ENCODE measurements around the gene MYO9B. TPM values are rescaled to one million over a fixed set of nuclear protein-coding genes. Genes with fewer than 3 reads are reported as not detected.
A peak's percentile ranks its signal among the peaks of the same experiment; 100 is the strongest.

Gene MYO9B
- total RNA-seq, 1 donor from 2014 or later: 32.4 TPM

DNA sequence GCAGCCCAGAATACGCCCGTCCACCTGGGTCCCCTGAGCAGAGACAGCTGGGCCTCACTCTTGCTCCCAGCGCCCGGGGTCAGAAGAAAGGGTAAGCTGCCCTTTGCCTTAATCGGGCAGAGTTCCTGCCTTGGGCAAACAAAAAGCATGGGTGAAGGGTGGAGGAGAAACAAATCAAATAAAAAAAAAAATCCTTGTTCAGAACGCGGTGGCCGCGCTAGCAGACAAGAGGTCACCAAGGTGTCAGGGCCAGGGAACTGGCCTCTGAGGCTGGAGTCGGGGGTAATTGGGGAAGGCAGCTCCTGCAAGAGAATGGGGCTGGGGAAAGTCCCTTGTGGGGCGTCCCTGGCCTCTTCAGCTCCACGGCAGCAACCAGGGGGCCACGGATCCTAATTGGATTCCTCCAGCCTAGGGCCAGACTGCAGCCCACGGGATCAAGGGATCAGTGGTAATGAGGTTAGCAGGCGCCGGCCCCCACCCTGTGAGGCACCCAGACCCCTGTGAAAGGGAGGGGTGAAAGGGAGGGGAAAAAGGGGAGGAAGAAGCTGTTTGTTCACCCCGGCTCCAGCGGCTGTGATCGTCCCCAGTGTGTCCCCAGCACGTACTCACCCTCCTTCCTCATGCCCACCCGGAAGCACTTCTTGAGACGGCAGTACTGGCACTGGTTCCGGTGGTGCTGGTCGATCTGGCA is 164.6 kb downstream of the MYO9B start:
- DNase-seq: no peak
- ATAC-seq (ENCODE audit: poor library complexity): no peak
- intact Hi-C loops (cut with DNase I): no loop called here

DNA sequence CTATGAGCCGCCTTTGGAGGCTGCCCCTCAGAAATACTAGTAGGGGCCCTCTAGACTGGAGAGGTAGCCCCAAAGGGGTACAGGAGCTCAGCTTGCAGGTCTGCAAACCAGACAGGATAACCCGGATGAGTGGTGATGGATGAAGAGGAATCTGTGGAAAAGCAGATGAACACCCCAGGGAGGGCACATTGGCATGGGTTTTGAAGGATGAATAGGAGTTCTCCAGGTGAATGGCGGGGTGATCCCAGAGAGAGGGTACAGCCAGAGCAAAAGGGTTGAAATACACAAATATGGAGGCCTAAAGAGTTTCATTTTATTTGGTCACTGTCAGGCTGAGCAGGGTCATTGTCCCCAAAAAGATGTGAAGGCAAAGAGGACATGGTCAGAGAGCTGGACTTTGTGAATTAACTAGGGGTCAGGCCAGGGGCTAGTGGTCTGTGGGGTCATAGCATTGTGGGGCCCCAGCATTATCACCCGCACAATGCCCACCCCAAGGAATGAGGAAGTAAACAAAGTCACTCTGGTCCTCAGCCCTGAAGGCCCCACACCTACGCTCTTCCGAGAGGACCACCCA is 165.3 kb downstream of the MYO9B start:
- intact Hi-C loops (cut with DNase I): no loop called here
- DNase-seq (no peak), ATAC-seq (ENCODE audit: poor library complexity) (no peak)

DNA sequence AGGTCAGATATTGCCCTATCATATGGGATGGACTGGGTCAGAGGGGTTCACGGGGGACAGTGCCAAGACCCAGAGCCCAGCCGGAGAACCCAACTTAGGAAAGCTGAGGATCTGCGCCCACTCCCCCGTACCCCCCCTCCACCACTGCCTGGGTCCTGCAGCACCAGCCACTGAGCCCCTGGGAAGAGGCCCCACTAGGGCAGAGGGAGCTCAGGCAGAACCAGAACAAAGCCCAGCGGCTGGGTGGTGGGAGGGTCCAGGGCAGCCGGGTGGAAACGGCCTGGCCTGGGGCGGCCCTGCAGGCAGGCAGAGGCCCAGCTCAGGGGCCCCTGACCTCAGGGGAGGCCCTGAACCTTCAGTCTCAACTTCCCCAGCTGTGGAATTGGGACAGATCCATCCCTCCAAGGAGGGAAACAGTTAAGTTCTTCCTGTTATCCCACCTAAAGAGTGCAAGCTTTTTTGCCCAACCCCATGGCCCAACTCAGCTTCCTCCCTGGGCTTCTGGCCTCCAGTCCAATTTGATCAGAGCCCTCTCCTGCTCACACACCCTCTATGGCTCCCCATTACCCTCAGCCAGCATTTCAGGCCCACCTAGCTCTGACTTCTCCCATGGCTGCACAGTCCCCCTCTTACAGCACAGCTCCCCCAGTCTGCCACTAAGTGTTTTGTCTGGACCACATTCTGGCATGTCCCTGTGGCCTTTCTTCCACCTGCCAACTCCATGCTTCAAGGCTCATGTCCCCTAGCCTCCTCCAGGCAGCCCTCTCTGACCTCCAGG is 167.0 kb downstream of the MYO9B start:
- DNase-seq (no peak), ATAC-seq (ENCODE audit: poor library complexity) (no peak)
- intact Hi-C loops (cut with DNase I): no loop called here

DNA sequence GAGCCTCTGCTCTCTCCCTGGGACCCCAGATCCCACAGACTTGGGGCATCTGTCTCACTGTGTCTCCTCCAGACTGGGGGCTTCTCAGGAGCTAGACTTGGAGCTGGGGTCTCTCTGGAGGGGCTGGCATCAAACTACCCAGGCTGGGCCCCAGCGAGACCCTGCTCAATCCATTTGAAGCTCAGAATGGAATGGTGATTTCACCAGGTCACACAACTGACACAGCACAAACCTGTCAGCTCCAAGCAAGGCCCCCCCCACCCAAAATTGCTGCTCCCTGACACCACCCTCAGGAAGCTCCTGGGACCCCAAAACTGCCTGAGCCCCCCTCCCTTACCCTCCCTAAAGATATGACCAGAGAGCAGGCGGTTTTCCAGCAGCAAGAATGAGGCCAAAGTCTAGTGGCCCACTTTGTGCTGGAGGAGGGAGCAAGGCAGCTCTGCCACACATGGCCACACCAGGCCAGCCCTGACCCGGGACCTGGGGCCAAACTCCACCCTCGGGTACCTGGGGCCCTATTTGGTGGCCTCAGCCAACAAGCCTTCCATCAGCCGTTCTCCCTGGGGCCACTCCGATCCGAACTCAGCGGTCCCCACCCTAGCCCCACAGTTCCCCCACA is 167.7 kb downstream of the MYO9B start:
- ATAC-seq (ENCODE audit: poor library complexity) (no peak), DNase-seq (no peak)
- intact Hi-C loops (cut with DNase I): no loop called here

DNA sequence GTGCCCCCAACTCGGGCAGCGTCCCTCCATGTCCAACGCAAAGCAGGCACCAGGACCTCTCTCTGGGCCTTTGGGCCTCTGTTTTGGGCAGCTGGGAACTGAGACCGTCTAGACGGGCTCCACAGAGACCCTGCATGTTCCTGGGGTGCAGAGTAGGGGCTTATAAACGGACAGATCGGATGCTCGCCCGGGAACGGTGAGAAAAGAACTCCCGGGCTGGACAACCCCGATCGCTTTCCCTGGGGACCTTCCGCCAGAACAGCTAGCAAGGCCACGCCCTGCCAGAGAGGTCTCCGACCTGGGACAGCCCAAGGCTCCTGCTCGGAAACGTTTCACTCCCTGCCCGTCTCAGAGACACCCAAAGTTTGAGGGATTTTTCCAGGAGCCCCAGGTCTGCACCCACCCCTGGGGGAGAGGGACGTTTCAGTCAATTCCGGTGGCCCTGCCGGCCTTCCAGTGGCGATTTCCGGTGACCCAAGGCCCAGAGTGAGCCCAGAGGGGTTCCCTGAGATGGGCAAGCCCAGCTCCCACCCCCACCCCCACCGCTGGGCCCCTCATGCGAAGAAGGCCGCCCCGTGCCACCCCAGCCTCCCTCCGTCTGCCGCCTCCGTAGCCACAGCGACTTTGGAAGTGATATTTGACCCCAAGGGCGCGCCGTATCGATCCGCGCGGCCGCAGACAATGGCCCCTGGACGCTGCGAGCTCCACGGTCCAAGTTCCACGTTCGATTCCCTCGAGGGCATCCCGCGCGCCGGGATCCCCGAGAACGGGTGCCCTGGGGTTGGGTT is 168.4 kb downstream of the MYO9B start:
- ATAC-seq (ENCODE audit: poor library complexity) (peak; percentile 32), DNase-seq (peak; percentile 80)
- intact Hi-C loops (cut with DNase I): no loop called here

DNA sequence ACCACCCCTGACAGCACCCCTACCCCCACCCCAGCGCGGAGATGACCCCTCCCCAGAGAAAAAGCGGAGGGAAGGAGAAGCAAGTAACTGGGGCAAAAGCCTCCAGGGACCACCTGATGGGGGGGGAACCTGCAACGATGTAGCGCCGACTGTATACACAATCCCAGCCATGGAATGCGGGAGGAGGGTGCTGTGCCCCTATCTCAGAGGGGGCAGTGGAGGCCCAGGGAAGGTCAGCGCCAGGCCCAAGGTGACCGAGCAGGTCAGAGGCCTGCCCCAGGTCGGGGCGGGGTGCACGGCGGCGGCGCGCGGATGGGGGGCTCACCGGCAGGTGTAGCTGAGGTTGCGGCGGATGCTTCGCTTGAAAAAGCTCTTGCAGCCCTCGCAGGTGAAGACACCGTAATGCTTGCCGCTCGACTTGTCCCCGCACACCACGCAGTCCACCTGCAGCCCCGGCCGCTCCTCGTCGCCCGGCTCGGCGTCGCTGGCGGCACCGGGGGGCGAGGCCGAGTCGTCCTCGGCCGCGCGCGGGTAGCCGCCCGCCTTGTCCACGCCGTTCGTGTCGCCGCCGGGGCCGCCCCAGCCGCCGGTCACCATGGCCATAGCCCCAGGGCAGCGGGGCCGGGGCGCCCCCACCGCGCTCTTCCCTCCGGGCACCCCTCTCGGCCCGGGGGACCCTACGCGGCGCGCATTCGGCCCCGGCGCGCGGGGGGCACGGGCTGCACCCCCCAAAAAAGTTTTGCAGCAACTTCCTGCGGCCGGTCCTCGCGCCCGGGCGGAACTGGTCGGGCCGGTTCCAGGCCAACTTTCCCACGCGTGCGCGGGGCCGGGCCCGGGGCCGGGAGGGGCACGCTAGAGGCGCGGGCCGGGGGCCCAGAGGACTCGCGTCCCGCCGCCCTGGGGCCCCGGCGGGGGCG is 169.3 kb downstream of the MYO9B start:
- DNase-seq (peak; percentile 67), ATAC-seq (ENCODE audit: poor library complexity) (no peak)
- intact Hi-C loops (cut with DNase I): no loop called here

DNA sequence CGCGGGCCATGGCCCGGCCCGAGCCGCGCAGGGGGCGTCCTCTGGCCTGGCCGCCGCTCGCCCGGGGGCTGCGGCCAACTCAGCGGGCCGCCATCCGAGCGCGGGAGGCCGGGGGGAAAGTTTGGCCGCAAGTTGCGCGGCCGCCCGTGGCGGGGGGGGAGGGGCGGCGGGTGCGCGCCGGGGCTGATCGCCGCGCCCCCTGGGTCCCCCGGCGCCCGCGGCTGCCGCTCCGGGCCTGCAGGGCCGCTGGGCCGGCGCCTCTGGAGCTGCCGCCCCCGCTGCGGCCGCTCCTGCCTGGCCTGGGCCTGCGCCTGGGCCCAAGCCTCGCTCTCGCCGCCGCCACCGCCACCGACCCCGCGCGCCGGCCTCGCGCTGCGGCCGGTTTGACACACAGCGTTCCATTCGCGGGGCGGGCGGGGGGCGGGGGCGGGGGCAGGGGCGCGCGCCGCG is 170.0 kb downstream of the MYO9B start, which contains the start of gene NR2F6:
Gene NR2F6, minus strand, starts transcription at position 385 of the 450 bp plus-strand sequence. CDS start 699 bp downstream, outside the sequence.
- DNase-seq (no peak), ATAC-seq (ENCODE audit: poor library complexity) (no peak)
- intact Hi-C loops (cut with DNase I): no loop called here

DNA sequence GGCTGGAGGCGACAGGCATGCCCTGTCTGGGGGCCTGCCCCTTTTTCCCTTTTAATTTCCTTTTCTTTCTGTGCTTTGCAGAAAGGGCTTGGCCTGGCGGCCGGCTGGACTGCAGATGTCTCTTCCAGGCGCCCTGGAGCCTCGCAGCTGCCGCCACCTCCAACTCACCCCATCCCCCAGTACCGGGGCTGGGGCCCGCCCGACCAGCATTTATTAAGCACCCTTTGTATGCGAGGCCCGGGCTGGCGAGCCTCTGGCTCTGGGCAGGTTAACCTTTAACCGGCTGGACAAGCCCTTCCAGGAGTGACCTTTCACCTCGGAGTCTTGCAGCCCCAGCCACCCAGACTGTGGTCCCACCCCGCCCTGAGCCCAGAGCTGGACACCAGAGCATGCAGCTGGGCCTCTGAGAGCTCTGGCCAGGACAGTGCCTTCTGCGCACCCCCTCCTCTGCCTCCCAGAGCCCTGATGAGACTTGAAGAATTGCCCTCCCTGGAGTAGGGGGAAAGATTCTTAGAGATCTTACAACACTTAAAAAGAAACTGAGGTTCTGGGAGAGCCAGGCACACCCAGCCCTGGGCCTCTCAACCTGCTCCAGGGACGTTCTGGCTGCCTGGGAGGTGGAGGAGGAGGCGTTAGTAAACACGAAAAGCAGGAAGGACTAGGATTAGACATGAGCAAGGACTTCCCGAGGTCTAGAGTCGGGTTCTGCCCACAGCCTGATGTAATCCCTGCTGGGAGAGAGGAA is 171.3 kb downstream of the MYO9B start:
- peak; percentile 0 for ATAC-seq (ENCODE audit: poor library complexity)
- DNase-seq: no peak
- intact Hi-C loops (cut with DNase I): no loop called here

DNA sequence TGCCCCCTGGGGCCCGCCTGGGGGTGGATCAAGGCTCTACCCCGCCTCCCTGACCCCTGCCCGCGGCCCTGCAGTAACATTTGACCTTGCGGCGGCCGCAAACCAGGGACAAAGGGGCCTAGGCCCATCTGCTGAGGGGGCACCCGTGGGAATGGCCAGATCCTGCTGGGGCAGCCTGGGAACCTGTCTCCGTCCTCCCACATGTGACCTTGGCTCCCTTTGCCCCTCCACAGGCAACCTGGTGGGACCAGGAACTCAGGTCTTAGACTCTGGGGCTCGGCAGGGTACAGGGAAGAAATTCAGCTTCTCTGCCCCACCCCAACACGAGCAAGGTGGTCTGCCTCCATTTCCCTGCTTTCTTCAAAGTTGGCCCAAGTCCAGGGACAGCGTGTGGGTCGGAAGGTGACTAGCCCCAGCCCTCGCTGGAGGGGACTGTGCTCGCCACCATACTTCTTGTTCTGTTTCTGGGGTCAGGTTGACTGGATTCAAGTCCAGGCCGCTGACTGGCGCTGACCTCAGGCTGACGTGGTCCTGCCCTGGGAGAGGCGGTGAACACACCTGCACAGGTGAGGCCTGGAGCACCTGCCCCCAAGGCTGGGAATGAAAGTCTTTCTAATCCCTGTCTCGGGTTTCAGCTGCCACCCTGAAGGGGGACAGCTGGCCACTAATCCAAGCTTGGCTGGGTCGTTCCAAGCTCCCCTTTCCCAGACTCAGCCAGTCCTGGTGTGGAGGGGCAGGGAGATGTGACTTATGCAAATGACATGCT is 172.6 kb downstream of the MYO9B start:
- DNase-seq (no peak), ATAC-seq (ENCODE audit: poor library complexity) (no peak)
- intact Hi-C loops (cut with DNase I): no loop called here

DNA sequence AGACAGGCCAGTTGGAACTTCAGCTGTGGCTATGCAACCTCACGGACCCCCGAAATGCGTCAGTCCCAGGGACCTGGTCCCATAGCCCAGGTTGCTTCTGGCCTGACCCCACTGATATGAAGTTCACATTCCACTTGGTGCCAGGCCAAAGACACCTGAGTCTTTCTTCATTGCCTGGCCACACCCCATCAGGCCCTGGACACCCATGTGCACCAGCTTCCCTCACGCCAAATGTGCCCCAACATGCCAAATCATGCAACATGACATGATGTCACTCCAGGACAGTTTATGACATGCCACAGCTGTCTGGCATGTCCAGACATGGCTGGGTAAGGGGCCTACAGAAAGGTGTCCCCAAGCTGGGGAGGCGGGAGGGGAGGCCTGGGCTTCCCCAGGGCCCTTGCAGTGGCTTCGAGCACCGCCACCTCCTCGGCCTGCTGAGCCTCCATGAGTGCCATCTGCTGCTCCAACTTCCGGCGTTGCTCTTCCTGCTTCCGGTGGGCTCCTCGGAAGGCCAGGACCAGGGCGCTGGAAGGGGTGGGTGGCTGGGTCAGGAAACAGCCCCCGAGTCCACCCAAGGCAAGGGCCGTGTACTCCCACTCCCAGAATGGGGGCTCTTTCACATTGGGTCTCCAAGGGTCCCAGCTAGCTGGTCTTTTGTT is 174.4 kb downstream of the MYO9B start:
- intact Hi-C loops (cut with DNase I): no loop called here
- DNase-seq (no peak), ATAC-seq (ENCODE audit: poor library complexity) (no peak)

DNA sequence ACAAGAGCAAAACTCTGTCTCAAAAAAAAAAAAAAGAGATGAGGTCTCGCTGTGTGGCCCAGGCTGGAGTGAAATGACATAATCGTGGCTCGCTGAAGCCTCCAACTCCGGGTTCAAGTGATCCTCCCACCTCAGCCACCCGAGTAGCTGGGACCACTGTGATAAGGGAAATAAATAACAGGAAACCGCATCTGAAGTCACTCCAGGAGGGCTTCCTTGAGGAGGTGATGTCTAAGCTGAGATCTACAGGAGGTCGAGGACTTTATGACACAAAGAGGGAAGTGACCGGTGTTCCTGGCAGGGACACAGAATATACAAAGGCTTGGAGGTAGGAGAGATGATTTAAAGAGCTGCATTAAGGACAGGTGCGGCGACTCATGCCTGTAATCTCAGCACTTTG is 179.1 kb downstream of the MYO9B start:
- intact Hi-C loops (cut with DNase I): no loop called here
- ATAC-seq (ENCODE audit: poor library complexity): no peak
- no peak for DNase-seq

DNA sequence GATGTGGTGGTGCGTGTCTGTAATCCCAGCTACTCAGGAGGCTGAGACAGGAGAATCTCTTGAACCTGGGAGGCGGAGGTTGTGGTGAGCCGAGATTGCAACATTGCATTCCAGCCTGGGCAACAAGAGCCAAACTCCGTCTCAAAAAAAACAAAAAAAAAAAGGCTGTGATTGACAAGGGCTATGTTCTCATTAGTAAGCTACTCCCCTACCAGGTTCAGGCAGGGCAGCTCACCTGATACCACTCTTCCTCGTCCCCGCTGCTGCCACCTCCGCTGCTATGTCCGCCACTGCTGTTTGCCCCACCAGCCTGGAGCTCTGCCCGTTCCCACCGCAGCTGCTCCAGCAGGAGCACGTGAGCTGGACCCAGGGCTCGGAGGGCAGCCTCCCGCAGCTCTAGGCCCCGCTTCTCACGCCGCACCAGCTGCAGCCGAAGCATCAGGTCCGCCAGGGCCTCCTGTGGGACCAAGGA is 179.6 kb downstream of the MYO9B start:
- DNase-seq (no peak), ATAC-seq (ENCODE audit: poor library complexity) (no peak)
- intact Hi-C loops (cut with DNase I): no loop called here

DNA sequence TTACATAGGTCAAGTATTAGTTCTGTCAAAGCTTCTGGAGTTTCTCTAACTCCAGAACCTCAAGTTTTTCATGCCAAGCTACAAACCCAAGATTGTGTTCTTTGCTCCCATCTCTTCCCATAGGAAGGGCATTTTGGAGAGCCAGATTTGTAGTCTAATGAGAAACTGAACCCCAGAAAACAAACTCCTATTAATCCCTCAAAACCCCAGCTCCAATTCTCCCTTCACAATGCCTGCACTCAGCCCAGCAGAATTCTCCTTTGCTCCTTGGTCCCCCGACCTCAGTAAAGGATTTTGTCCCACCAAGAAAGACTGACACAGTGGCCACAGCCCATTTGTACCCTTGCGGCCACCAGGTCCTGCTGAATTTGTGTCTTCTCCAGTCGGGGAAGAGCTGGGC is 180.6 kb downstream of the MYO9B start:
- ATAC-seq (ENCODE audit: poor library complexity) (no peak), DNase-seq (no peak)
- intact Hi-C loops (cut with DNase I): no loop called here

DNA sequence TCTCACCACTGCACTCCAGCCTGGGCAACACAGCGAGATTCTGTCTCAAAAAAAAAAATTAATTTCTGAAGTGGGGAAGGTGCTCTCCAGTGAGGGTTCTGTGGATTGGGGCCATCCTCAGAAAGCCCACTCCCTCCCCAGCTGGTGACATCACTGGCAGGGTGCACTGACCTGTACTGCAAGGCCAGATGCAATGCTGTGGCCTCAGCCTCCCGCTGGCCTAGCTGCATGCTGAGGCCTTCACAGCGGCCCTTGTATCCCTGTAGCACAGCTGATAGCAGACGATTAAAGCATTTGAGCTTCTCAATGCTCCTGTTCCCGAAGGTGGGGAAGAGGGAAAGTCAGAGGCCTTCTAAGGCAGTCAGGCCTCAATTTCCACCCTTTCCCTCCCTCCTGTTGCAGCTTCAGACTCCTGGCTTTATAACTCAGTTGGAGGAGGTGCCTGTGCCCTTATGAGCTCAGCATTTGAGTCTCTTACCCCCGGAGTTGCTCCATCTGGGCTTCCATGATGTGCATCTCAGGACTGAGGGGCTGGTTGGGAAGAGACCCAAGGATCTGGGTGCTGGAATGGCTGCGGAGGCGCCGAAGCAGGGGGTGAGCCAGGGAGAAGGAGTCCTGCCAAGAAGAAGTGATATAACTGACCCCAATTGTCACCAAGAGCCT is 183.7 kb downstream of the MYO9B start:
- no peak for ATAC-seq (ENCODE audit: poor library complexity)
- no peak for DNase-seq
- intact Hi-C loops (cut with DNase I): no loop called here

DNA sequence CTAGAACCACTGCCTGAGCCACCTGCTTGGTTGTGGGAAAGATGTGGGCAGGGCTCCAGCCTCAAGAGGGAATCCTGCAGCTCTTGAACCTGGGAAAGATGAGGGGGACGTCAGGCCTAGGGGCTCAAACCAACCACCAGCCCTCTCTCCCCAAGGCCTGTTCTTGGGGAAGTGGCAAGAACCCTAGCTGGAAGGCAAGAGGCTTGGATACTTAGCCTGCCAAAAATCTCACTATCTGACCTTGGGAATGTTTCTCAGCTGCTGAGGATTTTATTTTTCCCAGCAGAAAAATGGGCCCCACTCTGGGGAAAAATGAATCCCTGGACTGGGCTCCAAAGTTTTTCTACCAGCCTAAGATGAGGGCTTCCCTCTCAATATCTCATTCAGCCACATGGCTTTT is 184.4 kb downstream of the MYO9B start:
- ATAC-seq (ENCODE audit: poor library complexity): no peak
- no peak for DNase-seq
- intact Hi-C loops (cut with DNase I): no loop called here

Measured in Right ventricle myocardium superior (tissue), 1 donor.